Skin epidermis (tissue), 12 donors: ENCODE results near the gene PARVA.

Experiments used
- H3K27ac ChIP-seq, 21 experiments: fragments of 200-600 bp; sonication (generic) in 11 of 21; one replicate each; pipeline ENCODE4 v1.5.0; 2020; ENCODE audit warnings: mild to moderate bottlenecking in 3 of 21, inconsistent platforms in 2 of 21, moderate library complexity in 2 of 21
- H3K4me3 ChIP-seq, 7 experiments: fragments of 200-600 bp; sonication (generic) in 2 of 7; one replicate each; pipeline ENCODE4 v1.5.0; 2020; ENCODE audit warnings: inconsistent platforms in 2 of 7, mild to moderate bottlenecking in 2 of 7, moderate library complexity in 1 of 7

PARVA gene

DNA sequence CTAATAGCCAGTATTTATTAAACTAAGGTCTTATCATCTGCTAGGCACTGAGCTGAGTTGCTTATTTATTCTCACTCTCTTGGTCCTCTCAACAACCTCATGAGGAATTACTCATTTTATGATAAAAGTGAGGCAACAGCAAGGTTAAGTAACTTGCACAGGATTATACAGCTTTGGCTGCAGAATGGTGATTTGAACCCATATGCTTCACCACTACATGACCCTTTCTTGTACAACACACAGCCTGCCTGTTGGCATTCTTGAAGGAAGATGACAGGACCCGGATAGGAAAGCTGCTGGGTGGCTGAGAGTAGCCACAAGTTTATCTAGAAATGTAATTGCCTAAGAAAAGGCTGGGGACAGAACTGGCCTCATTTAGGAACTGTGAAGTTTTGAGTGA is 5.3 kb upstream of the PARVA start:
- Histone ChIP-seq H3K4me3 (no peak overlapping the region), H3K27ac (no peak overlapping the region)

DNA sequence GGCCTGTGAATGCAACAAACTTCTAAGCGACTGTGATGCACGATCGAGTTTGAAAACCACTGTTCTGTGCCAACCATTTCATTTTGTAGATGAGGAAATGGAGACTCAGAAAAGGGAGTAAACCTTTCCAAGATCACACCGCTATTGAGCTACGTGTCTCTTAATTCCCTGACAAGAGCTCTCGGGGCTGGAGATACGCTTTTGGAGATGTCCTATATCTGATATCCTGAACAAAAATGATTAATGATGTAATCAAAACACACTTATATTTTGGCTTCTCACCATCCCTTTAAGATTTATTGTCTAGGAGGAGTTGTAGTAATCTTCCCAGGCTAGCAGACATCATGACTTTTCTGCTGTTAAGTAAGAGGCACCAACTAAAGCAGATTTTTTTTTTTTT is 1.7 kb upstream of the PARVA start:
- Histone ChIP-seq H3K27ac (peak overlapping the region in 2 of 21 experiments; percentile 83 to 96), H3K4me3 (no peak overlapping the region)

DNA sequence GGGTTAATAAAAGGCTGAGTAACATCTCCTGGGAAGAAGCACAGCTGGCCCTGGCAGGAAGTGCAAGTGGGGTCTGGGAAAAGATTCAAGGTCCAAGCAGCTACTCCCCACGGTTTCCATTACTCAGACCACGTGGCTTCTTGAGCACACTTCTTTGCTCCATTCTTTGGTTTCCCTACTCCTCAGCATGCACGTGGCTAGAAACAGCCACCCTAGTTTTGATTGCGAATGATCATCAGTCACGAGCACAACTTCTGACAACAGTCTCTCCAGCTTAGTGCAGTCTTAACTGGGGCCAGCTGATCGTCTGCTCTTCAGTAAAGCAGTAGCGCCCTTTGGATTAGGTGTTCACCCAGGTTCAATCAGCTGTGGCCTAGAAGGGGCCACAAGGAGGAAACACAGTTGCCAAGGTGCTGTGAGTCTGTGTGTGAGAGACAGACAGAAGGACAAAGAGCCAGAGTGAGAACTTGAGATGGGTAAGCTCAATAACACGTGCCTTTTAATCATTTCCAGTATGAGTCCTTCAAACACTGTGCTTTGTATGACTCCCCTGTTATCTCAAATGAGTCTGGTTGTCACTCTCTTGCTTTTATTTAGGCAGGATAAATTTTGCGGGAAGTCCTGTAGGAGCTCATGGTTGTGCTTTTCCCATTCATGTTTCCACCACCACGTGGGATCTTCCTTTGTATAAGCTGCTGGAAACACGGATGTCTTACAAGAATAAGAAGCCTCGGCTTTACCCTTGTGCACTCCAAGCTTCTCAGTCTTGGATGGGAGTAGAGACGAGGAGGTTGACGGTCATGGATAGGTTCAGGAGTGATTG is 901 bp upstream of the PARVA start:
- H3K27ac ChIP-seq, result peak overlapping the region in 19 of 21 experiments; percentile 8 to 97 (median 89)
- peak overlapping the region in 3 of 7 experiments; percentile 47 to 53 (median 52) for H3K4me3 ChIP-seq

DNA sequence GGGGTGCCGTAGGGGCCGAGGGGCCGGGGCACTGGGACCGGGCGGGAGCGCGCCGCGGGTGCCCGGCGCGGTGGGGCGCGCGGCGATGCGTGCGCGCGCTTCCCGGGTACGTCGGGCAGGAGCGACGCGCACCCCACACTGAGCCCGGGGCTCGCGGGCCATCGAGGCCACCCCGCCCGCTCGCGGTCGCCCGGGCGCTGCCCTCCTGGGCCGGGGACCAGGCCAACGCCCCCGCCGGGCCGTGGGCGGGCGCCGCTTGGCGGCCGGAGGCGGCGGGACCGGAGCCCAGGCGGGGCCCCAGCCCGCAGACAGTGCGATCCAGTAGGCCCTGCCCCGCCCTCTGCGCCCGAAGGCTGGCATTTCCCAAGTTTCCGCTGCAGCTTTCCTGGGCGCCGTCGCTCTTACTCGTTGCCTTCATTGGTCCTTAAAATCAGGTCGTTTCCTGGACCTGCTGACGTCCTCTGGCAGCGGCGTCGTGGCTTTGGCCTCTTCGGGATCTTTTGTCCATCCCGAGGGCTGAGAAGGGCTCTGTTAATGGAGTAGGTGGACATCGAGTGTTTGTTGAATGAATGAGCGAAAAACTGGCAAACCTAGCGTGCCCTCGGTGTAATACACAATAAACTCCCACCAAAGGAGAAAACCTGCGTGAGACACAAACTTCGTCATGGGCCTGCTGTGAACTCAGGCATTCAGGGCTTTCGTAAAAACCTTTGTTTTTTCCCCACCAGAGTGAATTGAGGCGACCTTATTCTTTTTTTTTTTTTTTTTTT is 638 bp downstream of the PARVA start:
- Histone ChIP-seq H3K27ac (peak overlapping the region; percentile 8 to 97 (median 89)), H3K4me3 (peak overlapping the region; percentile 45 to 66 (median 53))

DNA sequence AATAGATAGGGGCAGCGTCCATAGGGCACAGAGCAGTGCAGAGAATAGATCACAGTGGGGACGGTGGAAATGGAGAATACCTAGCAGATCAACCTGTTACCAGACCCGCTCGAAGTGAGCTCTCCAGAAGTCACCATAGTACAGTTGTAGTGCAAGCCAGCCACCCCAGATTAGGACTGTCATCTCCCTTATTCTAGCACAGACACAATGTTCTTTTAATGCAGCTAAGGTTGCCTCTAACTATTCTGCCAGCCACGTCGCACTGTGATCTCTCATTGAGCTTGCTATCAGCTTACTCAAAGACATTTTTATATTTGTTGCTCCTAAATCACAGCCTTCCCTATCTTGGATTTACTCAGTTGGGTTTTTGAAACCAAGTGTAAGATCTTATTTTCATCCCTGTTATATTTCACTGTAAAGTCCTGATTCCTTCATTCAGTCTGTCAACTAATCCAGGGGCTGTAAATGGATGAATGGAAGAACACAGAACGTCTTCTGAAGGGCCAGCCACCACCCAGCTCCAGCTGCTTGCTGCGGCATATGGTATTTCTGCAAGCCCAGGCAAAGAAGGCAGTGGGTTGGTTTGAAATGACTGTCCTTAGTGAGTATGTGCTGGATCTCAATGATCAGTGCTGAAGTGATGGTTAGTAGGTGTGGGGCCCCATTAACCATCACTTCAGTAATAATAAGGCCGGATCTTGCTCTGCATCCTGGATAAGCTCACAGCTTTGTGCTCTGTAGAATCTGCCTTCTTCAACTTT is 3.4 kb downstream of the PARVA start:
- Histone ChIP-seq H3K4me3 (no peak overlapping the region), H3K27ac (peak overlapping the region in 1 of 21 experiments; percentile 12)

DNA sequence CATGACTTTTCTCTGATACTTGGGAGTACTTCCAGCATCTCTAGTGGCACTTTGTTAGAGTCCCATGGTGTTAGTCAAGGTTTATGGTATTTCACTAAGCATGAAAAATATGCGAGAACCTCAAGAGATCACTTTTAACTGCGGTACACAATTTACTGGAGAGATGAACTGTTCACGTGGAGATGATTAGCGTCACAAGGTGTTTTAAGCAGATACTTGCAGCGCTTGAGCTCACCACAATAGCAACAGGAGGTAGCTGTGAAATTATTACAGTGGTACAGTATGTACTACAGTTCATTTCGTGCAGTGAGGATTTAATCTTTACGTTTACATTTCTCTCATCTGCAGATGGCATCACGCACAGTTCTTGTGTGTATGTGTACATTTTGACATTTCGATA is 4.5 kb downstream of the PARVA start:
- no peak overlapping the region for H3K27ac ChIP-seq

DNA sequence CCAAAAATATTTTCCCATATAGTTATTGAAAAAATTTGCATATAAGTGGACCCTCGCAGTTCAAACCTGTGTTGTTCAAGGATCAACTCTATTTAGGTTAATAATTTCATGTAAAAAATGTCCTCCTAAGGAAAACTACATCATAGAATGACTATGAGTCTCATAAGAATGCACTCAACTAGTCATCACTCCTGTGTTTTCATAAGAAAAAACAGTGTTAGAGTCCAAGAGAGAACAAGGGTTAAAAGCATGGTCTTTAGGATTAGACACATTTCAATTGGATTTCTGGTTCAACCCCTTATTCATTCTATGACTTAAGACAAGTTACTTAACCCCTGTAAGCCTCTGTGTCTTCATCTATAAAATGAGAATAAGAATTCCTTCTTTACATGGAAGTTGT is 5.1 kb downstream of the PARVA start:
- no peak overlapping the region for H3K27ac ChIP-seq
- no peak overlapping the region for H3K4me3 ChIP-seq

More for the DNA sequence above, 4.5 kb downstream of the PARVA start:
- H3K4me3 ChIP-seq, result no peak overlapping the region

DNA sequence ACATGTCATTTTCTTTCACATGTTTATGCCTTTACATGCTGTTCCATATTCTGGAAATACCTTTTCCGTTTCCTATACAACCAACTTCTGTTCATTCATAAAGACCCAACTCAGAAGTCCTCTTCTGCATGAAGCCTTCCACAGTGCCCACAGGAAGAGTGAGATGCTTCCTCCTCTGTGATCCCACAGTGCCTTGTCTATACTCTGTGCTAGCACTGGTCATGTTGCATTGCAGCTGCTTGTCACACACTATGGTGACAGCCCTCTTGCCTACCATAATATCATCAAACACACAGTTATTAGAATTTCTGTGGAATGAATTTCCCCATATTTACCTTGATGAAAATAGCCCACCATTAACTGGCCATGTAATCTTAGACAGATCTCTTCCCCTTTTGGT is 8.9 kb downstream of the PARVA start:
- no peak overlapping the region for H3K4me3 ChIP-seq
- no peak overlapping the region for H3K27ac ChIP-seq

DNA sequence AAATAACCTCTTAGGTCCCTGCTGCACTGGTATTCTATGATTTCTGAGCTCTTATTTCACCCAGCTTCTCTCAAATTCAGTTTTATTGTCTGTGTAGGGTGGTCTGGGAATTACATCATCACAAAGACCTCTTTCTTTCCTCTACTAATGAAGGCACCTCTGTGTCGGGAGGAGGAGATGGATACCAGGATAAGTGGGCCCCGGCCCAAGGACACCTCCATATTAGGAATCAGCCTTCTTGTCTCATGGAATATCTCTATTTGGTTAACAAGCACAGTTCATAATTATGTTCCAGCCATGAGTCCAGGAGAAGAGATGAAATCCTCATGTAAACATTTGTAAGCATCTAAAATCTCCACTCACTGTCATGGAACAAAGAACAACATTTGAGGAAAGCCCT is 9.4 kb downstream of the PARVA start:
- no peak overlapping the region for H3K4me3 ChIP-seq
- no peak overlapping the region for H3K27ac ChIP-seq

DNA sequence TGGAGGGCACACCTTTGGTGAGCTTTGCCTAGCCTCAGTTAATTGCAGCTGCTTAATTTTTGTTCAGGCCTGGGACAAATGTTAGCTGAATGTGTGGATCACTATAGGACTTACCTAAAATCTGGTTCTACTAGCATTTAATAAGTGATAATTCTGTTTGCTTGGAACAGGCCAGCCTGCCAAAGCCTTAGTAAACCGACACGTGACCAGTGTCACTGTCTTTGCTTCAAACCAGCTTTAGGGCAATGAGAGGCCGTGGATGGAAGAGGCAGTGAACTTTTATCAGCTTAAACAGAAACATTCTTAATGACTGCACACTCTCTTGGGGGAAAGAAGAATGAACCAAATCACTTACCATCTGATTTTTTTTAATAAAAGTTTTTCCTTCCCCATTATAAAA is 10.8 kb downstream of the PARVA start:
- peak overlapping the region in 3 of 21 experiments; percentile 8 to 40 (median 21) for H3K27ac ChIP-seq
- H3K4me3 ChIP-seq, result no peak overlapping the region

DNA sequence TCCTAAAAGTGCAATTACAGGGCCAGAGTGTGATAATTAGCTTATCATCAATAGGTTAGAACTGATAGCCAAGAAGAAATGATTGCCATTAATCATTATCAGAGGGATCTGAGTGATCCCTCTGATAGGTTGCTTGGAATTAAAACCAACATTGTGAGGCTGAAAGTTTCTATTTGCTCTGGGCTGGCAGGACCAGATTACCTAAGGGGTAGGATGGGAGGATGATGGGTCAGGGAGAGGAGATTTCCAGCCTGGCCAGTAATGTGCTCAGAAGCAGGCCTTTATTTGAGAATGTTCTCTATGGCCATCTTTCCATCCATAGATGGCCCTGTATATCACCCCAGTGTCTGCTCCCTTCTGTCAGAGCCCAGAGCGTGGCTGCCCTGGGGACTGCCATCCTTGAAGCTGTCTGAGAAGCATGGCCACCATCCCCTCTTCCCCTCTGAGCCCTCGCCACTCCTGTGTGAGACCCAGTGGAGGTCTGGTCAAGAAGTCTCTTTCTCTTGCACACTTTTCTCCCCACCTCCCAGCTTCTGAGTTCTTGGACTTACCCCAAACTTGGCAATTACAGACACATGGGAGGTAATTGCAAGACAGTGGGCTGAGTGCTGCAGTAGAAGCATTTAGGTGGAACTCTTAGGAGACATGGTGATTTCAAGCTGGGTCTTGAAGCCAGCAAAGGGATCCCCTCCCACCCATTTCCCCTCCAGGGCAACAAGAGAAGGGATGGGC is 11.7 kb downstream of the PARVA start:
- Histone ChIP-seq H3K27ac (peak overlapping the region in 5 of 21 experiments; percentile 6 to 47 (median 18)), H3K4me3 (no peak overlapping the region)

DNA sequence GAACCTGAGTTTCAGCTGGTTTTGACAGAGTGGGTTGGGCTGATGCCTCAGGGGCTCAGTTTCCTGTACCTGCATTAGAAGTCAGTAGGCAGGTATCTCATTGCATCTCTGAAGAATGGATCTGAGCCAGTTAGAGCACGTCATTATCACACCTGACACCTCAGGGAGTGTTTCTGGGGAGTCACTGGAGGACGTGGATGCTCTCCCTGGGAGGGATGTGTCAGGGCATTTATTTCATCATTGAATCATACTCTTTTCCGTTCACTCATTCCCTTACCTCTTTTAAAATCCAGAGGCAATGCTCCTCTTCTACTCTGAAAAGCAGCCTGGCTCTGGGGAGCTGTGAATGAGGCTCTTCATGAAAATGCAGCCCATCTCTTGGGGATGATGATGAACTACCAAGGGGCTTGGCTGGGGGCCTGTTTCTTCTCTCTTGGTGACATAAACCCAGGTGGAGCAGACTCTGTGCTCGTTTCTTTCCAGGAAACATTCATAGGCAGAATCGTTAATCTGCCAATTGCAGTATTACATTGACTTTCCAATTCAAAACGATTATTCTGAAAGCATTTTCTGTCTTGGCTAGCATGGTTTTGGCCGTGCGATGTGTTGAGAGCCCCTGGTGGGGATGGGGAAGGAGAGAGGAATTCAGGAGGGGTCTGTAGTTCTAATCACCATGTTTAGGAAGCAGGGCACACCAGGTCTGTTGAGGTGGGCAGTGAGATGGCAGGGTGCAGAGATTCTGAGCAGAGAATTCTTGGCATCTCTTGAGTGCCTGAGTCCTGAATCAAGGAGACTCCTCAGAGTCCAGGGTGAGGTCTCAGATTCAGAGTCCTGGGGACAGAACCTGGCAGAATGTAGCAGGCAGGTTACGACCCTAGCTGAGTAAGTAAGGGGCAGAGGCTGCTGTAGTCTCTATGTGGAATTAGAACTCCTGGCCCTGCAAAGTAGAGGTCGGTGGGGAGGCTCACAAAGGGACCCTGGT is 12.6 kb downstream of the PARVA start:
- no peak overlapping the region for H3K4me3 ChIP-seq
- H3K27ac ChIP-seq, result peak overlapping the region in 6 of 21 experiments; percentile 4 to 48 (median 18)

DNA sequence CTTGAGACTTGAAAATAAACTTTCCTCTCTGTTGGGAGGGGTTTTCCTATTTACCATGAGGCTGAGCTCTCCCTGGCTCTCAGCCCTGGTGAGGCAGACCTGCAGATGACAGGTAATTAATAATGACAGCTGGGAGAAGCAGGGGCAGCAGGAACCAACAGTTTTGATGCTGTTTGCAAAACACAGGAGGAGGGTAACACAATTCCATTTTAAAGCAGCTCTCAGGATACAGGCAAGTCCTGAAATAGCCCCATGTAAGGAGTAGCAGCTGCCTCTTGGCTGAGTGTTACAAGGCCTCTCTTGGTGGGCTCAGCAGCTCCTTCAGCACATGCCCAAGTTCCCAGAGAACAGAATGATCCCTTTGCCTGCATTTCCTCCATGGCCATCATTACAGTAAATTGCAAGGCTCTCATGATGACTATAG is 13.3 kb downstream of the PARVA start:
- Histone ChIP-seq H3K27ac (peak overlapping the region in 1 of 21 experiments; percentile 8), H3K4me3 (no peak overlapping the region)

DNA sequence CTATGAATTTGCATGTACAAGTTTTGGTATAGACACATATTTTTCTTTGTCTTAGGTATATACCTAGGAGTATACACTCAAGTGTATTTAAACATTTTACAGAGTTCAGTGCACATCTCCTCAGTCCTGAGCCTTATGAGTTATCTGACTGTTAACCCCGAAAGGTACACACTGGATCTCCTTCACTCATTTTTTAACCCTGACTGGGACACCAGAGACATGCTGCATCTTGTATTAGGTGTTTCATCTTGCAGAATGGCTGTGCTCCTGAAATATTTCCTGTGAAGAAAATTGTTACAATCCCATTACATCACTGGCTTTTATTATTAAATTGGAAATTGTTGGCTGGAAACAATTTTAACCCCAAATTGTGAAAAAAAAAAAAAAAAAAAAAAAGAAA is 15.3 kb downstream of the PARVA start:
- no peak overlapping the region for H3K4me3 ChIP-seq
- H3K27ac ChIP-seq, result no peak overlapping the region

DNA sequence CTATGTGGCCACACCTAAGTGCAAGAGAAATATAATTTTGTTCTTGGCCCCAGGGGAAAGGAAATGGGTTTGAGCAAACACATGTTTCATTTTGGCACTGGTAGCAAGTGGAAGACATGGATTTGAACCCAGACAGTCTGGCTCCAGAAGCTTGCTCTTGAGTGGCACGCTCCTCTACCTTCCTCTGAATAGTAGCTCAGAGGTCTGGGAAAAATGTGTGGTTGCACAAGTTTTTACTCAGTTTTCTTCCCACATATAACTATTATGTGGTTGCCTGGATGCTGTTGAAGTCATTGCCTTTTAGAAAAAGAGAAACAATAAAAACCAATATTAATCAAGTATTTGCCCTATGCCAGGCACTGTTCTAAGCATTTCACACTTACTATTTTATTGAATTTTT is 16.3 kb downstream of the PARVA start:
- H3K27ac ChIP-seq, result no peak overlapping the region
- H3K4me3 ChIP-seq, result no peak overlapping the region

DNA sequence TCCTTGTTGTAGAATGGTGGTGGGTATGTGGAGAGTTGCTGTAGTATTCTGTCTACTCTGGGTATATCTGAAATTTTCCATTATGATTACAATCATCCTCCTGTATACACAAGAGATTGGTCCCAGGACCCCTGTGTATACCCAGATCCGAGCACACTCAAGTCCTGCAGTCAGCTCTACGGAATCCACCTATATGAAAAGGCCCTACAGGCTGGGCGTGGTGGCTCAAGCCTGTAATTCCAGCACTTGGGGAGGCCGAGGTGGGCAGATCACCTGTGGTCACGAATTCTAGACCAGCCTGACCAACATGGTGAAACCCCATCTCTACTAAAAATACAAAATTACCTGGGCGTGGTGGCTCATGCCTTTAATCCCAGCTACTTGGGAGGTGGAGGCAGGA is 17.2 kb downstream of the PARVA start:
- Histone ChIP-seq H3K4me3 (no peak overlapping the region), H3K27ac (no peak overlapping the region)

DNA sequence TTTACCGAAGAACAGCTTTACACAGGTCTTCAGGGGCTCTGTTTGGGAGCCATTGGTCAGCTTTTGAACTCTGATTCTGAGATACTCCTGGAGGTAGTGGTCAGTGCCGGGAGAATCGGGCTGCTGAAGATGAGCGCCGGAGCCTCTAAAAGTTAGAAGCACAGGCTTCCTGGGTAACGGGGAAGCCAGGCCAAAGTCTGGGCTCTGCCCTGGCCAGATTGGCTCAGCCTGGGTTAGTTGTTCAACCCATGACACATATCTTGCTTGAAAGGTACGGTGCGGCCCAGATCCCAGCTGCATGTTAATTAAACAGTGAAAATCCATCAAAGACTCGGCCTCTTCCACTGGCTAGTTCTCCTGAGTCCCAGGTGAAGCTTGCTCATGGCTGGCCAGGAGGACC is 18.0 kb downstream of the PARVA start:
- H3K27ac ChIP-seq, result no peak overlapping the region
- H3K4me3 ChIP-seq, result no peak overlapping the region

DNA sequence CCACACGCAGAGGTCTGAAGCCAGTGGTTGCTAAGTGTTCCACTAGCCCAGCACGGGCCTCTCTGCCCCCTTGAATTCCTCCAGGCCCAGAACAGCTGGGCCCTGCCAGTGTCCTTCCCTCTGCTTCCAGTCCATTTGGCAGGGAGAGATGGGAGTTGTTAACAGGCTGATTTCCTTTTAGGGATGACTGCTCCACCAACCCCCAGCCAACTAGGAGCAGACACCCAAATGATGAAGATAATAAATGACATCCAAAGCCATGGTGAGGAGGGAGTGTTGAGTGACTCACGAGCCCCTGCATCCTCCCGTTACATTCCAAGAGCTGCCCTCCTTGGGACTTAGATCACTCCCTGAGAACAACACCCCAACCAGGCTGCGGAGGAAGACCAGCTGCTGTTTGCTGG is 20.6 kb downstream of the PARVA start:
- Histone ChIP-seq H3K4me3 (no peak overlapping the region), H3K27ac (peak overlapping the region in 5 of 21 experiments; percentile 26 to 65 (median 32))
